PC-9 (cell line): ENCODE measurements around the gene CIDEA. TPM values are rescaled to one million over a fixed set of nuclear protein-coding genes. Genes with fewer than 3 reads are reported as not detected.

ENCODE experiments used
- BruUV-seq: library from RNA; stranded (reverse); fragments of 400-500 nt; replicated peaks from 2 replicates; lab custom pipeline; 2021; lab: Mats Ljungman, UMichigan
- CTCF ChIA-PET: fragments of 300-600 bp; sonication (Branson Sonifier 250); formaldehyde crosslinking; loops from one replicate; lab custom pipeline; 2022; ENCODE audit warnings: antibody characterized with exemption; lab: Charles Lee
- POLR2A ChIA-PET: fragments of 300-600 bp; sonication (Branson Sonifier 250); formaldehyde crosslinking; loops from one replicate; lab custom pipeline; 2022; ENCODE audit warnings: antibody characterized with exemption; ENCODE audit not compliant: unreplicated experiment; lab: Charles Lee
- DNase-seq, 2 experiments: peaks; one replicate each; pipeline versions ENCODE4 v3.0.0 to v3.0.0-alpha.2; 2015 to 2022; ENCODE audit warnings: mixed read lengths in 1 of 2
- H2AFZ ChIP-seq: fragments of 200-600 bp; sonication (generic); 2 replicates; pipeline ENCODE4 v1.8.1; 2017; ENCODE audit warnings: antibody characterized with exemption
- H3F3A ChIP-seq: fragments of 200-600 bp; sonication (generic); 2 replicates; pipeline ENCODE4 v1.8.1; 2017; ENCODE audit warnings: antibody characterized with exemption, mild to moderate bottlenecking, low read depth; ENCODE audit not compliant: insufficient read depth
- H3K27ac ChIP-seq: fragments of 200-600 bp; sonication (generic); 2 replicates; pipeline ENCODE4 v1.6.1; 2016; ENCODE audit warnings: mixed run types
- H3K27me3 ChIP-seq: fragments of 200-600 bp; sonication (generic); 2 replicates; pipeline ENCODE4 v1.6.1; 2016; ENCODE audit warnings: low read depth, mixed run types; ENCODE audit not compliant: insufficient read depth
- H3K36me3 ChIP-seq: fragments of 200-600 bp; sonication (generic); 2 replicates; pipeline ENCODE4 v1.6.1; 2016; ENCODE audit warnings: low read depth, mixed run types
- H3K4me1 ChIP-seq: fragments of 200-600 bp; sonication (generic); replicated peaks from 2 replicates; pipeline ENCODE4 v1.6.1; 2016; ENCODE audit warnings: mixed run types; ENCODE audit not compliant: insufficient read depth
- H3K4me2 ChIP-seq: fragments of 200-600 bp; sonication (generic); 2 replicates; pipeline ENCODE4 v1.6.1; 2017; ENCODE audit warnings: mixed run types
- H3K4me3 ChIP-seq: fragments of 200-600 bp; sonication (generic); 2 replicates; pipeline ENCODE4 v1.6.1; 2016; ENCODE audit warnings: mixed run types
- H3K79me2 ChIP-seq: fragments of 200-600 bp; sonication (generic); 2 replicates; pipeline ENCODE4 v1.6.1; 2017; ENCODE audit warnings: low read depth, mixed run types
- H3K9me2 ChIP-seq: fragments of 200-600 bp; sonication (generic); 2 replicates; pipeline ENCODE4 v1.8.1; 2017; ENCODE audit warnings: mild to moderate bottlenecking; ENCODE audit not compliant: insufficient read depth
- H3K9me3 ChIP-seq: fragments of 200-600 bp; sonication (generic); 2 replicates; pipeline ENCODE4 v1.8.1; 2016; ENCODE audit warnings: low read depth; ENCODE audit not compliant: insufficient read depth
- H4K20me1 ChIP-seq: fragments of 200-600 bp; sonication (generic); 2 replicates; pipeline ENCODE4 v1.8.1; 2017; ENCODE audit not compliant: insufficient read depth
- EZH2 ChIP-seq: fragments of 200-600 bp; sonication (generic); IDR thresholded peaks from 2 replicates; pipeline ENCODE4 v1.8.0; 2017; ENCODE audit warnings: antibody characterized with exemption, low read depth
- intact Hi-C: fragments of 100-400 bp; cut with micrococcal nuclease; formaldehyde crosslinking; loops from one replicate; pipeline ENCODE4 v1.10.0; 2022; ENCODE audit not compliant: unreplicated experiment
- total RNA-seq: library from RNA; stranded (reverse); gene quantifications from 2 replicates; pipeline ENCODE4 v1.2.3, GENCODE V29; 2021
- TF ChIP-seq, protein P1 (sequence below): fragments of 200-600 bp; sonication (generic); conservative IDR thresholded peaks from 2 replicates; pipeline ENCODE4 v1.6.1; 2017; ENCODE audit warnings: mixed run types, antibody characterized with exemption, mild to moderate bottlenecking, moderate library complexity

Gene CIDEA
- total RNA-seq, 1 experiment from 2014 or later: not detected

DNA sequence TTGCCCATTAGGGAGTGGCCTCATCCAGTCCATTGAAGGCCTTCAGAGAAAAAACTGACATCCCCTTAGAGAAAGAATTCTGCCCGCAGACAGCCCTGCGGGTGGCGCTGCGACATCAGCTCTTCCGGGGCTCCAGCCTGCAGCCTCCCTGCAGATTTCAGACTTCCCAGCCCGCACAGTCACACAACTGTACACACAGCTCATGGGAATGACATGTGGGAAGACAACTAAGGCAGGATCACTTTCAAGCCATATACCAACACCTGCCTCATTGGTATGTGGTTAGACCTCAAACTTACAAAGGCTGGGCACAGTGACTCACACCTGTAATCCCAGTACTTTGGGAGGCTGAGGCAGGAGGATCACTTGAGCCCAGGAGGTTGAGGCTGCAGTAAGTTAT, 29.1 kb downstream of the CIDEA start:
- TF ChIP-seq, protein P1, sequence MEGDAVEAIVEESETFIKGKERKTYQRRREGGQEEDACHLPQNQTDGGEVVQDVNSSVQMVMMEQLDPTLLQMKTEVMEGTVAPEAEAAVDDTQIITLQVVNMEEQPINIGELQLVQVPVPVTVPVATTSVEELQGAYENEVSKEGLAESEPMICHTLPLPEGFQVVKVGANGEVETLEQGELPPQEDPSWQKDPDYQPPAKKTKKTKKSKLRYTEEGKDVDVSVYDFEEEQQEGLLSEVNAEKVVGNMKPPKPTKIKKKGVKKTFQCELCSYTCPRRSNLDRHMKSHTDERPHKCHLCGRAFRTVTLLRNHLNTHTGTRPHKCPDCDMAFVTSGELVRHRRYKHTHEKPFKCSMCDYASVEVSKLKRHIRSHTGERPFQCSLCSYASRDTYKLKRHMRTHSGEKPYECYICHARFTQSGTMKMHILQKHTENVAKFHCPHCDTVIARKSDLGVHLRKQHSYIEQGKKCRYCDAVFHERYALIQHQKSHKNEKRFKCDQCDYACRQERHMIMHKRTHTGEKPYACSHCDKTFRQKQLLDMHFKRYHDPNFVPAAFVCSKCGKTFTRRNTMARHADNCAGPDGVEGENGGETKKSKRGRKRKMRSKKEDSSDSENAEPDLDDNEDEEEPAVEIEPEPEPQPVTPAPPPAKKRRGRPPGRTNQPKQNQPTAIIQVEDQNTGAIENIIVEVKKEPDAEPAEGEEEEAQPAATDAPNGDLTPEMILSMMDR: no peak
- no peak for TF ChIP-seq EZH2
- no peaks in the 10 kb centered on the region for H3K79me2 ChIP-seq
- peaks cover 7% of the 10 kb centered on the region; the same call in 1 of the 2 replicates for H3F3A ChIP-seq
- BruUV-seq: no TSS peak
- DNase-seq: peak; percentile 34 to 72
- no peak overlapping the region for H3K4me2 ChIP-seq
- H4K20me1 ChIP-seq: no peaks in the 10 kb centered on the region
- H3K36me3 ChIP-seq: no peaks in the 10 kb centered on the region
- peaks cover 7% of the 10 kb centered on the region; the same call in 1 of the 2 replicates for H3K4me1 ChIP-seq
- no peak overlapping the region for H3K4me3 ChIP-seq
- no peaks in the 10 kb centered on the region for H3K9me3 ChIP-seq
- ChIA-PET POLR2A (interaction anchor here (0.6 to 0.7 kb wide), 2 partner anchors 35 to 94 kb away, joined by 3 read pairs; no protein-coding TSS in a partner anchor), CTCF (interaction anchor here (3.0 kb wide), 1 partner anchor 11 kb away, joined by 15 read pairs; no protein-coding TSS in a partner anchor)
- H3K27ac ChIP-seq: no peak overlapping the region
- no peak overlapping the region for H2AFZ ChIP-seq
- no peaks in the 10 kb centered on the region for H3K27me3 ChIP-seq
- intact Hi-C loops: no loop called here
- no peaks in the 10 kb centered on the region for H3K9me2 ChIP-seq

DNA sequence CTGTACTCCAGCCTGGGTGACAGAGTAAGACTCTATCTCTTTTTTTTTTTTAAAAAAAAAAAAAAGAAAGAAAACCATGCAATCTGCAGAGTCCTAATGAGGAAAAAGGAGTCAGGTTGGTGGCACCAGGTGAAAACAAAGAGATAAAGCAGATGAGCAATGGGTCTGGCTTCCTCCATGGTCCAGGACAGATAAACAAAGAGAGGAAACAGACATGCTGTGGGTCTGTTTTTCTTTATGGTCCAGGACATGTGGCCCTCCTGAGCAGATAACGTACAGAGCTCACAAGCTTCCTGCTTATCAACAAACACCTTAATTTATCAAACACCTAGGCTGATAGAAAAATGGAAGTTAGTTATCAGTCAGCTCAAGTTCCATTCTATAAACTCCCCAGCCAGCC, 29.5 kb downstream of the CIDEA start:
- DNase-seq: no peak
- no peak overlapping the region for H3K4me3 ChIP-seq
- peaks cover 10% of the 10 kb centered on the region; the same call in 1 of the 2 replicates for H3K4me1 ChIP-seq
- H4K20me1 ChIP-seq: no peaks in the 10 kb centered on the region
- H3F3A ChIP-seq: peaks cover 7% of the 10 kb centered on the region; the same call in 1 of the 2 replicates
- intact Hi-C loops: no loop called here
- no peak overlapping the region for H3K27ac ChIP-seq
- CTCF ChIA-PET: interaction anchor here (3.0 kb wide), 1 partner anchor 12 kb away, joined by 15 read pairs; no protein-coding TSS in a partner anchor
- POLR2A ChIA-PET: interaction anchor here (0.6 to 0.7 kb wide), 3 partner anchors 35 to 94 kb away, joined by 3 read pairs; no protein-coding TSS in a partner anchor
- no peak for TF ChIP-seq EZH2
- TF ChIP-seq, protein P1: no peak
- H2AFZ ChIP-seq: no peak overlapping the region
- BruUV-seq: no TSS peak
- H3K79me2 ChIP-seq: no peaks in the 10 kb centered on the region
- H3K4me2 ChIP-seq: no peak overlapping the region
- H3K9me3 ChIP-seq: no peaks in the 10 kb centered on the region
- no peaks in the 10 kb centered on the region for H3K9me2 ChIP-seq
- H3K36me3 ChIP-seq: no peaks in the 10 kb centered on the region
- no peaks in the 10 kb centered on the region for H3K27me3 ChIP-seq

DNA sequence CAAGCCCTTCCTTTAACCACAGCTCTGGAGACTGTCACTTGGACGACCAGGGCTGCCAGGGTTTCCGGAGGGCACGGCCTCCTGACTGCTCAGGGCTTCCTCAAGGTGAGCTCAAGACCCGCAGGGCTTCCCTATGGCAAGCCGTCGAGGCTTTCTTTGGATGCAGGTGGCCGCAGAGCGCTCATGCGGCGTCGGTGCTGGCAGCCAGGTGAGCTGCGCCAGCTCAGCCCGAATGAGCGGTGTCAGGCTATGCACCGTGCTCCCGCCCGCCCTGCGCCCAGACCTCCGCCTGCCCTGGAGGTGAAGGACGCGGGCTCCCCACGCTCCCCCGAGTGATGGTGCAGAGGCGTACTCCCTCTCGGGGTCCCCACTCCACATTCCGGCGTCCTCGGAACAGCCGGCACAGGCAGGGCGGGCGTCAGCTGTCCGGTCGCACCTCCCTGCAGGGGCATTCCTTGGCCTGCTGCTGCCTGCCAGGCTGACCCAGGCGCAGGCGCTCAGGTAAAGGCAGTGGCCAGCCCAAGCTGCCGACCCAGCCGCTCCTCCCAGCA, 33.0 kb downstream of the CIDEA start:
- Histone ChIP-seq H3K9me3 (no peaks in the 10 kb centered on the region), H3K4me2 (peak overlapping the region; percentile 87), H3F3A (peaks cover 7% of the 10 kb centered on the region; the same call in 1 of the 2 replicates), H3K27me3 (no peaks in the 10 kb centered on the region), H3K4me3 (peak overlapping the region; percentile 56), H3K9me2 (no peaks in the 10 kb centered on the region), H3K27ac (no peak overlapping the region), H3K79me2 (no peaks in the 10 kb centered on the region), H3K4me1 (peaks cover 10% of the 10 kb centered on the region; the same call in 1 of the 2 replicates), H3K36me3 (no peaks in the 10 kb centered on the region), H4K20me1 (no peaks in the 10 kb centered on the region), H2AFZ (peak overlapping the region; percentile 81)
- ChIA-PET POLR2A (interaction anchor here (0.6 to 1.4 kb wide), 5 partner anchors 22 to 90 kb away, joined by 3 to 10 read pairs (median 4); no protein-coding TSS in a partner anchor), CTCF (interaction anchor here (0.6 to 1.1 kb wide), 3 partner anchors 15 to 41 kb away, joined by 3 to 8 read pairs (median 4); no protein-coding TSS in a partner anchor)
- intact Hi-C loops: no loop called here
- BruUV-seq: no TSS peak
- TF ChIP-seq EZH2: no peak
- TF ChIP-seq, protein P1: no peak
- DNase-seq: peak in 1 of 2 experiments; percentile 70
